ES-I3 (cell line): Measurements from ENCODE around the gene LUZP4.

Source experiments
- H3K36me3 ChIP-seq: 2 replicates; pipeline ENCODE4 v1.6.1; 2013; ENCODE audit warnings: mild to moderate bottlenecking, low read length, control low read depth, moderate library complexity; ENCODE audit not compliant: insufficient read depth
- H3K4me1 ChIP-seq: 2 replicates; pipeline ENCODE4 v1.6.1; 2013; ENCODE audit warnings: mild to moderate bottlenecking, control low read depth, low read length; ENCODE audit not compliant: insufficient read depth
- H3K9ac ChIP-seq: 2 replicates; pipeline ENCODE4 v1.6.1; 2013; ENCODE audit warnings: low read depth, mild to moderate bottlenecking, low read length, moderate library complexity
- H3K9me3 ChIP-seq: 2 replicates; pipeline ENCODE4 v1.6.1; 2013; ENCODE audit warnings: mild to moderate bottlenecking, low read length, moderate library complexity; ENCODE audit not compliant: control insufficient read depth, insufficient read depth

Gene LUZP4

DNA sequence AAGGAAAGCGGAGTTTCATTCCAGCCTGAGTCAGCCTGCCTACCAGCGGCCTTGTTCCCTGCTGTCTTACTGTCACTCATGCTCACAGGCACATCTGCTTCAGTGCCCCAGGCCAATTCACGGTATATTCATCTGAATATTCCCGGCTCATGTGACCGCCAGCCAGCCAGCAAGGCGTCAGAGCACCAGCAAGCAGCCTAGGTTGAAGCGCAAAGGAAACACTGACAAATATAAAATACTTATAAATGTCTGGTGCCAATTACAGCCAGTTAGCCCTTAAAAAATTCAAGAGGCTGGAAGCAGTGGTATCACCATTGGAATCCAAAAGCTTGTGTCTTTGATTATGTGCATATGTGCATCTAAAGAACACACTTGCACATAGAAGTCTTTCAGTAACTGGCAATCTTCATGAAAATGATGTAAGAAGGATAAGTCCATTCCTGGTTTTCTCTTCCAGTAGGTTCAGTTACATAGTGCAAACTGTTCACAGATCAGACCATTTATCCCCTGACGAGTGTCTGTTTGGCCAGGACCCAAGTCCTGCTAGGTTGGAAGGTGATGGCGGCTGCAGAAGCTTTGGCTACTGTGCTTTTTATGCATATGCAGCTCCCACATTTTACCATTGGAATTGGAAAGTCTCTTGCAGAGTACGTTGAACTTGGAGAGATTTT lies 61.3 kb downstream of the LUZP4 start:
- Histone ChIP-seq H3K9me3 (peaks cover 4% of the 10 kb centered on the region), H3K4me1 (peaks cover 2% of the 10 kb centered on the region; the same call in 1 of the 2 replicates), H3K36me3 (no peaks in the 10 kb centered on the region), H3K9ac (no peak overlapping the region)

DNA sequence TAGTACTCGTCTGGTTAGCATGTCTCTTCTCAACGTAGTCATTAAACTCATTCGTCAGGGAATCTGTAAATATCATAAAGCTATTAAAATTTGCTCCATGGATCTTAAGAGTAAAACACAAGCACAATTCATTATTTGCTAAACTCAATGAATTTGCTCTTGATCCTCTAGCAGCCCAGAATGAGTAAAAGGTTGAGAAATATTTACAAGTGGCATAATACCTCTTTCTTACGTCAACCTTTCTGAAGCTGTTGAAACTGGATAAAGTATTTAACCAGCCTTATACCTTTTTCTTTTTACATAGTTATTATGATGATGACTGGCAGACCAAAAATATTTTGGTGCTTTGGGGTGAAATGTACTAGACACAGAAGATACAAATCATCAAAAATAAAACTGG lies 66.9 kb downstream of the LUZP4 start:
- H3K36me3 ChIP-seq, result no peaks in the 10 kb centered on the region
- no peaks in the 10 kb centered on the region for H3K9me3 ChIP-seq
- H3K9ac ChIP-seq, result no peak overlapping the region
- H3K4me1 ChIP-seq, result no peaks in the 10 kb centered on the region
